EH (cell line): ENCODE results near the gene LILRB5.
A peak's percentile ranks its signal among the peaks of the same experiment; 100 is the strongest.
"Not testable (repeated sequence)": the region's sequence is repeated elsewhere in the genome, so short reads cannot be mapped to it uniquely, and the experiment has no call there.

Source experiments
- DNase-seq: peaks from one replicate; pipeline ENCODE4 v3.0.0-alpha.2; 2015; ENCODE audit warnings: low read depth

The LILRB5 gene

DNA sequence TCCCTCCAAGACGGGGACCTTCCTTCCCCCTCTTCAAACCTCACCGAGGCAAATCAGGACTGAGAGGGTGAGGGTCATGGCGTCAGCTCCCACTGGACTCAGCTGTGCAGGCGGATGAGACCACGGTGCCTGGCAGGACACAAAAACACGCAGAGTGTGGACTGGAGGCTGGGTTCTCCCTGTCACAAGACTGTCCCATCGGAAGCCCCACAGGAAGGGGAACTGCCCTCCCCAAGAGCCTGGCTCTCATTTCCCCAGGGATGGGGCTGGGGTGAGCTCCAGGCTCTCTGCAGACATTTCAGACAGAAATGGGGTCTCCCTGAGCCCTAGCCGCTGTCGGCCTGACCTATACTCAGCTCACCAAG lies at the start of gene LILRB5:
TSS of gene LILRB5 (minus strand) at position 158 of the 365 bp plus-strand sequence. CDS start at position 78, 80 bp downstream.
- DNase-seq: no peak

DNA sequence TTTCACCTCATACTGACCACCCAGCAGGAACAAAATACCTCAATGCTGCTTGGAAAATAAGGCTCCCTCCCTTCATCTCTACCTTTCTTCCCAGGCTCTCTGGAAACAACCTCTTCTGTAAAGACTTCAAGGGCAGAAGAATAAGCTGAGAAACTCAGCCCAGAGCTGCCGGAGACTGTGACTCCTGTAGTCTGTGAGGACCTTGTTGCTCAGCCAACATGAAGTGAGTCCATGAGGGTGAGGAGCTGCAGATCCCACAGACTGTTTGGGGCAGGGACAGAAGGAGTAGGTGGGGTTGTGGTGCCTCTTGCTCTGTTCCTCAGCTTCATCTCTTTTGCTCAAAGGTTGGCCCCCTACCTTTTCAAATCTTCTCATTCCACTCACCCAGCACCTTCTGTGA lies 48.1 kb upstream of the LILRB5 start:
- no peak for DNase-seq

DNA sequence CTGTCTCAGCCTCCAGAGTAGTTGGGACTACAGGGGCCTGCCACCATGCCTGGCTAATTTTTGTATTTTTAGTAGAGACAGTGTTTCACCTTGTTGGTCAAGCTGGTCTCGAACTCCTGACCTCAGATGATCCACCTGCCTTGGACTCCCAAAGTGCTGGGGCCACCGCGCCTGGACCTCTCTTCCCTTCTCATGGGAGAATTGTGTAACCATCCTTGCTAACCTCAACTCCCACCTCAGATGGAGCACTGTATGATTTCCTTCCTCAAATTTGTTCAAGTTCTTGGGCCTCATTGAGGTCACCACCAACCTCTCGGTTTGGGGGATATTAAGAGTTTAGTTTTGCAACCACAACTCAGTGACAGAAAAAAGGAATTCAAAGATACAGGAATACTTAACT lies 45.2 kb upstream of the LILRB5 start:
- DNase-seq: no peak

DNA sequence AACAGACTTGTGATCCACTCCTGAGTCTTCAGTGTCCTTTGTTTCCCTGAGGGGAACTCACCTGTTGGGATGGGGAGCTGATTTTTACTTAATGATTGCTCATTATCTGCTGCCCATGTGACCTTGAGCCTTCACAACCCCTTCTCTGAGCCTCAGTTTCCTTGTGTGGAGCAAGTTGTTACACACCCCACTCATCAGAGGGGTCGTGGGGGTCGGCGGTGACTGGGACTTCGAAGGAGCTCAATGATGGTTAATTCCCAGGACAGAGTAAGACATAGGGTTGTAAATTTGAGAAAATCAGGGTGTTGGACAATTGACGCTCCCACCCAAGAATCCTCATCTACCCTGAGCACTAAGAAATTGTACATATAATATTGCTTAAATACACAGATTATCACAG lies 42.4 kb upstream of the LILRB5 start:
- DNase-seq: no peak

DNA sequence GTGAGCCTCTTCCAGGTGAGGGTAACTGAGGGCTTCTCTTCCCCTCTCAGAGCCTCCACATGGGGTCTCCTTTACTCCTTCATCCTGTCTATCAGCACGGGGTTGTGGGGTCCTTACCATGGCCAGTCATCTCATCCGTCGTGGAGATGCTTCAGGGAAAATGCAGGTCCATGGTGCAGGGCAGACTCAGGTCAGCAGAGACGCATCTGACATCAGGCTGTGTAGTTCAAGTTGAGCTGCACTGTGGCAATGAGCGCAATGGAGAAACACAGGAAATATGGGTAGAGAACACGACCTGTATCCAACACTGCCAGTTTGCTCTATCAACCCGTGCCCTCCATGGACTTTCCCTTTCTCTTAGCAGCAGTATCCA lies 42.0 kb upstream of the LILRB5 start:
- no peak for DNase-seq

DNA sequence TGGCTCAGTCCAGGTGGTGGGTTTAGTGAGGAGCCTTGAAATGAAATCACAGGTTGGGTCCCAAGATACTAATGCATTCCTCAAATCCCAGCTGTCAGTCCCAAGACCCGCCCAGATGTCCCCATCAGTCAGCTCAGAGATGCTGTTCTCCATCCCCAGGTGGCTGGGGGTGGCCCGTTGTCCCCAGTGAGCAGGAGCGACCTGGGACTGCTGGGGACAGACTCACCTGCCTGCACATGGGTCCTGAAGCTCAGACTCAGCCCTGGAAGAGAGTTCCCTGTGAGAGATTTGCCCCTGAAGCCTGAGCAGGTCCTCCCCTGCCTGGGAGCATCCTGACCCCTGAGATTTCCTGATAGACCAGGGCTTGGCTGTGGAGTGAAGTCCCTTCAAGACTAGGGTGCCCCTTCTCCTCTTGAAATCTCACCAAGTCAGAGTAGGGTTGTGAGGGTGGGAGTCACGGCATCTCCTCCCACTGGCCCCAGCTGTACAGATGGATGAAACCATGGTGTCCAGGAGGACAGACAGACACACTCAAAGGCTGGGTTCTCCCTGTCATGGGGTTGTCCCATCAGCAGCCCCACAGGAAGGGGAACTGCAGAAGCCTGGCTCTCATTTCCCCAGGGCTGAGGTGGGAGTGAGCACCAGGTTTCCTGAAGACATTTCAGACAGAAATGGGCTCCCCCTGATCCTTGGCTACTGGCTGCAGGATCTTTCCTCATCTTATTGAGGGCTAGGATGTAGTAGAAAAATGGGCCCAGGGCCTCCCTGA lies 41.5 kb upstream of the LILRB5 start:
- no peak for DNase-seq

DNA sequence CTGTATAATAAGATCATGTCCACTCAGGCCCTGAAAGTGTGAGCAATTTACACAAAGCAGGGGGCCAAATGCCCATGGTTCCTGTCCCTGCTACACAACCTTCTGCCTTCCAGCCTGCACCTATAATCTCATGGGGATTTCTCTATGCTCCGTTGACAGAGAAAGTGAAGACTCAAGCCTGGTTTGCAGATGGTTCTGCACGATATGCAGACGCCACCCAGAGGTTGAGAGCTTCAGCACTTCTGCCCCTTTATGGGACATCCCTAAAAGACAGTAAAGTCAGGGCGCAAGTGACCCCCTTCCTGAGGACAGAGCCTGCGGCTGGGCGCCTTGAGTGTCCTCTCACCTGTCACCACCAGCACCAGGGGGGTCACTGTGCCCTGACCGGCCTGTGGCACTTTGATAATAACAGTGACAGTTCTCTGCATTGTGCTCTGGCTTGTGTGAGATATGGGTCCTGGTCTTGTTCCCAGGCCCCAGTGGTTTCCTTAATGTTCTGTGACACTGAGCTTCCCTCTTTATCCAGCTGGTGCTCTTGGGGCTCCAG lies 40.8 kb upstream of the LILRB5 start:
- DNase-seq: peak; percentile 12

DNA sequence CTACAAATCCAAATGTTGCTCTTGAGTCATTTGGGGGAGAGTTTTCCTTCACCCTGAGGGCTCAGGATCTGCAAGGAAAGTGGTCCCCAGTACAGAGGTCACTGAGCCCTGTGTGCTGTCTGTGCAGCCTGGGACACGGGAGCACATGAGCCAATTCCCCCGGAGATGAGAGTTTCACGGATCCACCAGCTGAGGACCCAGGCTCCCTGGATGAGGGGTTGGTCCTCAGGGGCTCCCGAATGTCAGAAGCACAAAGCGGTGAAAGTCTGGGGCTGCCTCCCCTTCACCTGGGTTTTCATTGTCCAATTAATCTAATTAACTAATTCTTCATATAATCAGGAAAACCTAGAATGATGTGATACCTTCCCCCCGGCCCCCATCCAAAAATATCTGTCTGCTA lies 37.5 kb upstream of the LILRB5 start:
- DNase-seq: no peak

DNA sequence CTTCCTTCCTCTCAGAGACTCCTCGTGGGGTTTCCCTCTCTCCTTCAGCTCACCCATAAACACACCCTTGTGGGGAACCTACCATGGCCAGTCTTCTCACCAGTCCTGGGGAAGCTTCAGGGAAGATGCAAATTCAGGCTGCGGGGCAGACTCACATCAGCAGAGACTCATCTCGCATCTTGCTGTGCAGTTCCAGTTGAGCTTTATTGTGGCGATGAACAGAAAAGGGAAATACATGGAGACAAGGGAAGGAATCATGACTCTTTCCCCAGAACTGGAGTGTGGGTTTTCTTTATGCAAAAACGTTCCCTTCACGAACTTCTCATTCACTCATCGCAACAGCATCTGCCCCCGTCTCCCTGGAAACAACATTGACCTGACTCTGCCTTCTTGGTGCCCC lies 32.1 kb upstream of the LILRB5 start:
- DNase-seq: not testable (repeated sequence)

DNA sequence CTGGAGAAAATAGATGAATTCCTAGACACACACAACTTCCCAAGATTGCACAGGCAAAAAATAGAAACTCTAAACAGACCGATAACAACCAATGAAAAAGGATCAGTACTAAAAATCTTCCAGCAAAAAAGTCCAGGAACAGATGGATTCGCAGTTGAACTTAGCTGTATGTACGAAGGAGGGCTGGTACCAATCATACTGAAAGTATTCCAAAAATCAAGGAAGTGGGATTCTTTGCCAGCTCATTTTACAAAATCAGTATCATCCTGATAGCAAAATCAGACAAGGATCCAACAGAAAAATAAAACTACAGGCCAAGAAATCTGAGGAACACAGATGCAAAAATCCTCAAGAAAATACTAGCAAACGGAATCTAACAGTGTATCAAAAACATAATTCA lies 30.4 kb upstream of the LILRB5 start:
- DNase-seq: peak; percentile 81

DNA sequence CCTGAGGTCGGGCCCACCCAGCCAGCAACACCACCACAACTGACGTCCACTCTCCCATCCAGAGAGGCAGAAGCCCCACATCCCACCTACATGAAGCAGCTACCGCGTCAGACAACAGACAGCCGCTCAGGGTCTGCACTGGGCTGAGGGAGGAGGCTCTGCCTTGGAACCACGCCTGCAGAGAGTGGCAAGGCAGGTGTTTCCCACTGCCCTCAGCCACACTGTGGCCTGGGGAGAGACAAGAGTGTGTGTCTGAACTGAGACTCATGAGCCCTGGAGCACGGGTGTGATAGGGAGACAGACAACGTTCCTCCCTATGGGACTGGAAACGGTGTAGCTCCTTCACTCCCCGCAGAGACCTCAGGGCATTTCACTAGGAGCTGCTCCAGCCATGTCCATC lies 29.2 kb upstream of the LILRB5 start:
- not testable (repeated sequence) for DNase-seq

DNA sequence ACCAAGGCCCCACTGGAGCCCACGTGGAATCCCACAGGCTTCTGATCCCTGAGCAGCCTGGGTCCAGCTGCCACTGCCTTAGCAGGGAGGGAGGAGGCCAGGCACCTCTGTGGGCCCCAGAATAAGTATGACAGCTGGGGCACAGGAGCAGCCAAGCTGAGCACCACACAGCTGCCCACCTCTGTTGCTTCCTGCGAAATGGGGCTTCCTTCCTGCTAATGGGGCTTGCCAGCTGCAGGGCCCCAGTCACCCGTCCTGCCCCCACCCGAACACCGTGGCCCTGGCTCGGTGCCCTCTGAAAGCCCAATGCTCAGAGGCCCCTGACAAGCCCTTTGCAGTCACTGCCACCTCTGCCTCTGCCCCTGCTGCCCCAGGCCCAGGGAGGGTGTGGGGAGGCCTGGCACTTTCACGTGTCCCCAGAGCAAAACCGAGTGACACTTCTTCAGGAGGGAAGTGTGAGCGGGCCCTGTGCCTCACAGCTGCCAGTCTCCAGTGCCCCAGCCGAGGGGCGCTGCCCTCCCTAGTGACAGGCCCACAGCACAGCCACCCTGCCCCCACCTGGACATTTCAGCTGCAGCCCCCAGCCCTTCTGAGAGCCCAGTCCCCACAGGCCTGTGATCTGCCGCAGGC lies 28.5 kb upstream of the LILRB5 start:
- DNase-seq: not testable (repeated sequence)

DNA sequence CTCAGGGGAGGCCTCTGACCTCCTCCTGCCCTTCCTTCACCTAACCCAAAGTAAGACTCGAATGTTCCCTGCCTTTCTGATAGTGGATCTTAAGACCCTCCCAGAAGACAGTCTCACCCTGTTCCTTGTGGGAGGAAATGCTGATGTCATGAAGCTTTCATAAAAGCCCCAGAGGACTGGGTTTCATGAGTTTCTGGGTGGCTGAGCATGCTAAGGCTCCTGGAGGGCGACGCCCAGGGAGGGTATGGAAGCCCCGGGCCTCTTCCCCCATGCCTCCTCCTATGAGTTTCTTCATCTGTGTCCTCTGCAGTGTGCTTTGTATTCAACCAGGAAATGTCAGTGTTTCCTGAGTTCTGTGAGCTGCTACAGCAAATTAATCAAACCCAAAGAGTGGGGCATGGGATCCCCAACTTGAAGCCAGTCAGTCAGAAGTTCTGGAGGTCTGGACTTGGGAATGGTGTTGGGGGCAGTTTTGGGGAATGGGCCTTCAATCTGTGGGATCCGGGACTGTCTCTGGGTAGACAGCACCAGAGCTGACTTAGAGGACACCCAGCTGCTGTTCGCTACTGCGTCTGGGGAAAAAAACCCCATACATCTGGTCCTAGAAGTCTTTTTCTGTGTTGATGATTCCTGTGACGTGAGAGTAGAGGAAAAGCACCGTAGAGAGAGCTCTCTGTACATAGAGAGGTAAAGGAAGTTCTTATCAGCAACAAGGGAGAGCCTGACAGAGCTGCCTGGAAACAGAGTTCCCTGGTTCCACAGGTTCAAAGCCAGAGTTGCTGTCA lies 25.8 kb upstream of the LILRB5 start:
- DNase-seq: no peak

DNA sequence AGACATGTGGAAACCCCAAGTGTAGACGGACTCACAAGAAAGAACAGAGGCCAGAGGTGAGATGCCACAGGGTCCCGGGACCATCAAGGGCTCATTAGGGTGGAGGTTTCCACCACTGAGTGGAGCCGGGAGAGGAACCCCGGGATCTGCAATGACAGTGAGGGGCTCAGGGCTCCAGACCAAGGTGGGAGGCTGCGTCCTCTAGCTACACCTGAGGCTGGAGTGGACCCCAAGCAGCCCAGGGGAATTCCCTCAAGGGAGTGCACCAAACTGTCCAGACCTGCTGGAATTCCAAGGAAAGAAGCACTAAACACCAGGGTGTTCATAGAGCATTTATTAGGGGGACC lies 24.6 kb upstream of the LILRB5 start:
- DNase-seq: not testable (repeated sequence)

DNA sequence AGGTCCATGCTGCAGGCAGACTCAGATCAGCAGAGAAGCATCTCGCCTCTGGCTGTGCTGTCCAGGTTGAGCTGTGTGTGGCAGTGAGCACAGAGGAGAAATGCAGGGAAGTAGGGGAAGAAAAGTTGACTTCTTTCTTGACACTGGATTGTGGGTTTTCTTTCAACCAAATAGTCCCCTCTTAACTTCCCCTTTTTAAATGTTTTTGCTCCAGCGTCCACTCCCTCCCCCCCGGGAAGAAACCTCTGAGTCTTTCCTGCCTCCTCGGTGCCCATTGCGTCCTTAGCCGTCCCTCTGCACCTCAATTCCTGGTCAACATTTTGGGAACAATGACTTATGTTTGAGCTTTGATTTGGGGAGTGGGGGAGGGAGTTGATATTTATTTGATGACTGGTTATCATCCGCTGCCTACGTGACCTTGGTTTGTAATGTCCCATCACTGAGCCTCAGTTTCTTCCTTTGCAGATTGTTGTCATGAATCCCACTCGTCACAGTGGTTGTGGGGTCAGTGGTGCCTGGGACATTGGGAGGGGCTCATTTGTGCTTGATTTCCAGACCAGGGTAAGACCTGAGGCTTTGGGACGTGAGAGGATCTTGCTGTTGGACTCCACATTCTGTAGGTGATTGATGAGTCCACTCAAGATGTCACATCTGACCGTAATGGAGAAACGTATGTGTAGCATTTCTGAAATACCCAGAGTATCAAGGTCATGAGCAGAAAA lies 24.1 kb upstream of the LILRB5 start, which contains the start of gene LILRB2:
TSS of gene LILRB2 (minus strand) at position 104 of the 722 bp plus-strand sequence. CDS start 614 bp downstream, outside the sequence.
- no peak for DNase-seq

DNA sequence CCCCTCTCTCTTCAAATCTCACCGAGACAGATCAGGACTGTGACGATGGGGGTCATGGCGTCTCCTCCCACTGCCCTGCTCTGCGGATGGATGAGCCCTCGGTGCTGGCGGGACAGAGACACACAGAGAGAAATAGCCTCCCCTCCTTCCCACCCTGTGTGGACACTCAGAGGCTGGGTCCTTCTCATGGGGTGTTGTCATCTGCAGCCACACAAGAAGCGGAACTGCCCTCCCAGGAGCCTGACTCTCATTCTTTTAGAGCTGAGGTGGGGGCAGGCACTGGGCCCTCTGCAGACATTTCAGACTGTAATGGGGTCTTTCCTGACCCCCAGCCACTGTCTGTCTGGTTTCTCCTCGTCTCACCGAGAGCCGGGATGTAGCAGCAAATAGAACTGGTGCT lies 23.4 kb upstream of the LILRB5 start:
- not testable (repeated sequence) for DNase-seq

DNA sequence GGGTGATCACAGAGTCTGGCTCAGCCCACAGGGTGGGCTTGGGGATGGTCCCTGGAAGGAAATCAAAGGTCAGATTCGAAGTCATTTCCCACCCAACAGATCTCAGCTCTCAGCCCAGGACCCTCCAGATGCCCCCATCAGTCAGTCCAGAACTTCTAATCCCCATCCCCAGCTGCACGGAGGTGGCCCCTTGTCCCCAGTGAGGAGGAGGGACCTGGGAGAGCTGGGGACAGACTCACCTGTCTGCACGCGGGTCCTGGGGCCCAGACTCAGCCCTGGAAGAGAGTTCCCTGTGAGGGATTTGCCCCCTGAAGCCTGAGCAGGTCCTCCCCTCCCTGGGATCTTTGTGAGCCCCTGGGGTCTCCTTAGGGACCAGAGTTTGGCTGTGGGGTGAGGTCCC lies 23.0 kb upstream of the LILRB5 start:
- DNase-seq: not testable (repeated sequence)

DNA sequence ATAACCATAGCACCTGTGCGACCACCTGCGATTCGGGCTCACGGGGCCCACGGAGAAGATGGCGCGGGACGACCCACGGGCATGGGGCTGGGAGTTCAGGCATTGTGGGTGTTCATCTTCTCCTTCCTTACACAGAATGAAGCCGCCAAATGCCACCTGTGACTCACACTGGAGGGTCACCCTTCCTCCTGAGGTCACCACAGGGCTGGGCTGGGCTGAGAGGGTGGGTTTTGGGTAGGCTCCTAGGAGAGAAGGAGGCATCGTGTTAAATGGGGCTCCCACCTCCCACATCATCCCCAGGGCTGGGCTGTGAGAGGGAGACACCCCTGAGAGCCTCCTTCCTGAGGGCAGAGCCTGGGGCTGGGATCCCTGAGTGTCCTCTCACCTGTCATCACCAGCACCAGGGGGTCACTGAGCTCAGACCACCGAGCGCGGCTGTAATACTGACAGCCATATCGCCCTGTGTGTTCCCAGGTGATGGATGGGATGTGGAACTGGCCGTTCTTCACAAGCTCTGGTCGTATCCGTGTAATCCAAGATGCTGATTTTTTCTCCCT lies 22.4 kb upstream of the LILRB5 start:
- no peak for DNase-seq

DNA sequence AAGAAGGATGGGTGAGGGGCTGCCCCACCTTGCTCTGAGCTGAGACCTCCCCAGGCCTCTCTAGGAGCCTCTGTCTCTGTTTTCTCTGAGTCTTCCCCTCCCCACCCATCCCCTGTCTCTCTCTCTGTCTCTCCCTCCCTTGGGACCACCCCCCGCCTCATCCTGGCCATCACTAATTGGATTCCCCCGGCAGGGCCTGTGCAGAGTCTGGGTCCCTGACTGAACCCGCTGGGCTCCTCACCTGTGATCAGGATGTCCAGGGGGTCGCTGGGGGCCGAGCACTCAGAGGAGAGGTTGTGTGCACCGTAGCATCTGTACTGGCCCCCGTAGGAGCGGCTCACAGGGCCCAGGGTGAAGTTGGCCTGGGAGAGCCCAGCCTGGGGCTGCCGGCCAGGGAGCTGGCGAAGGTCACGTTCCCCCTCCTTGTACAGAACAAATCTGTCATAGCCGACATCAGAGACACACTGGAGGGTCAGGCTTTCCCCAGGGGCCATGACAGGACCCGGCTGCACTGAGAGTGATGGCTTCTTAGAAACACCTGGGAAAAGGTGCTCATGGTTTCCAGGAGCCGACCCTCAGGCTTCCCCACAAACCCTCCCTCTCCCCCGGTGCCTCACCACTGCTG lies 21.6 kb upstream of the LILRB5 start:
- DNase-seq: not testable (repeated sequence)

DNA sequence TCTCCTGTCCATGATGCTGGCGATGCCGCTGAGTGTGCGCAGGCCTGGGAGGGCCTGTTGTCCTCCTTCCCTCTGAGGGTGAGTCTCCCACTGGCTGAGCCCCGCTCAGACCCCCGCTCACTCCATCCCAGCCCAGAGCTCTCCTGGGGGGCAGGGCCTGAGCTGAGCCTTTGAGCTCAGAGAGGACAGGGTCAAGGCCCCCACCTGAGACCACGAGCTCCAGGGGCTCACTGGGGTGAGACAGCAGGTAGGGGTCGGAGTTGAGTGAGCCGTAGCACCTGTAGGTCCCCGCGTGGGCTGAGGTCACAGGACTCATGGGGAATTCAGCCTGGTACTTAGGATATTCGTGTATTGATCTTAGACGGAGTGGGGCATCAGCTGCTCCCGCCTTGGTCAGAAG lies 21.0 kb upstream of the LILRB5 start:
- not testable (repeated sequence) for DNase-seq

DNA sequence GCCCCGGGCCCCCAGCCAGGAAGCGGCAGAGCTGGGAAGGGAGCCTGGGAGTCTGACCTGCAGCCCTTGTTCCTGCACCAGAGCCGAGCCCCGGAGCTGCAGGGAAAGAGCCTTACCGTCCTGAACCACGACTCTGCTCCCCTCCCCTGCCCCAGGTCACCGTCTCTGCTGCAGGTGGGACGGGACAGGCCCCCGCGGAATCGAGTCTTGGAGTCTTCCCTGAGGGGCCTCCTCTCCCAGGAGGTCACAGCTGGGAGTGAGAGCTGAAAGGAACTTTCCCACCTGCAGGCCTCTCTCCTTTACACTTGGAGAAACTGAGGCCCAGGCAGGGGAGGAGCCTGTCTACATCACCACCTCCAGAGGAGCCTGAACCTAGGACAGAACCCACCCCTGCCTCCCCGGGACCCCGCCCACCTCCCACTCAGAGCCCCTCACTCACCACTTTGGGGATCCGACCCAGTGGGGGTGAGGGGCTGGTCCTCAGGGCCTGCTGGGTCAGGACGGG lies 20.1 kb upstream of the LILRB5 start:
- DNase-seq: not testable (repeated sequence)
